Measurements from ENCODE around the gene ZNF709. TPM values are rescaled to one million over a fixed set of nuclear protein-coding genes. Genes with fewer than 3 reads are reported as not detected.
"Not testable (repeated sequence)": the region's sequence is repeated elsewhere in the genome, so short reads cannot be mapped to it uniquely, and the experiment has no call there.

The ZNF709 gene
- total and polyA plus RNA-seq, 2 experiments from 2014 or later = 2.4 to 8.2 TPM

GRCh38 chr19:12497032-12497431 lies 12.4 kb upstream of the ZNF709 start:
- H3K27me3 ChIP-seq = no peaks in the 10 kb centered on the region
- H3K4me3 ChIP-seq = no peak overlapping the region
- no peaks in the 10 kb centered on the region for H3K4me1 ChIP-seq (ENCODE audit: low read depth)
- TF ChIP-seq, protein P1, sequence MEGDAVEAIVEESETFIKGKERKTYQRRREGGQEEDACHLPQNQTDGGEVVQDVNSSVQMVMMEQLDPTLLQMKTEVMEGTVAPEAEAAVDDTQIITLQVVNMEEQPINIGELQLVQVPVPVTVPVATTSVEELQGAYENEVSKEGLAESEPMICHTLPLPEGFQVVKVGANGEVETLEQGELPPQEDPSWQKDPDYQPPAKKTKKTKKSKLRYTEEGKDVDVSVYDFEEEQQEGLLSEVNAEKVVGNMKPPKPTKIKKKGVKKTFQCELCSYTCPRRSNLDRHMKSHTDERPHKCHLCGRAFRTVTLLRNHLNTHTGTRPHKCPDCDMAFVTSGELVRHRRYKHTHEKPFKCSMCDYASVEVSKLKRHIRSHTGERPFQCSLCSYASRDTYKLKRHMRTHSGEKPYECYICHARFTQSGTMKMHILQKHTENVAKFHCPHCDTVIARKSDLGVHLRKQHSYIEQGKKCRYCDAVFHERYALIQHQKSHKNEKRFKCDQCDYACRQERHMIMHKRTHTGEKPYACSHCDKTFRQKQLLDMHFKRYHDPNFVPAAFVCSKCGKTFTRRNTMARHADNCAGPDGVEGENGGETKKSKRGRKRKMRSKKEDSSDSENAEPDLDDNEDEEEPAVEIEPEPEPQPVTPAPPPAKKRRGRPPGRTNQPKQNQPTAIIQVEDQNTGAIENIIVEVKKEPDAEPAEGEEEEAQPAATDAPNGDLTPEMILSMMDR (IDR thresholded peaks at IDR 0.05; ENCODE audit: low read depth, low read length) = no peak
- H3K36me3 ChIP-seq = no peaks in the 10 kb centered on the region
- no peak overlapping the region for H3K27ac ChIP-seq
- no peaks in the 10 kb centered on the region for H3K9me3 ChIP-seq (ENCODE audit: low read depth)
- DNase-seq (ENCODE audit: low read depth in 1 of 2, low spot score in 1 of 2) = no peak

- no peak for DNase-seq (ENCODE audit: low read depth in 1 of 2, low spot score in 1 of 2)
- Histone ChIP-seq H3K4me3 (no peak overlapping the region), H3K9me3 (ENCODE audit: low read depth) (no peaks in the 10 kb centered on the region), H3K4me1 (ENCODE audit: low read depth) (no peaks in the 10 kb centered on the region), H3K27me3 (no peaks in the 10 kb centered on the region), H3K36me3 (no peaks in the 10 kb centered on the region), H3K27ac (no peak overlapping the region)
- TF ChIP-seq, protein P1 (IDR thresholded peaks at IDR 0.05; ENCODE audit: low read depth, low read length) = no peak
Measured at GRCh38 chr19:12496480-12496879, 11.9 kb upstream of the ZNF709 start.

DNA sequence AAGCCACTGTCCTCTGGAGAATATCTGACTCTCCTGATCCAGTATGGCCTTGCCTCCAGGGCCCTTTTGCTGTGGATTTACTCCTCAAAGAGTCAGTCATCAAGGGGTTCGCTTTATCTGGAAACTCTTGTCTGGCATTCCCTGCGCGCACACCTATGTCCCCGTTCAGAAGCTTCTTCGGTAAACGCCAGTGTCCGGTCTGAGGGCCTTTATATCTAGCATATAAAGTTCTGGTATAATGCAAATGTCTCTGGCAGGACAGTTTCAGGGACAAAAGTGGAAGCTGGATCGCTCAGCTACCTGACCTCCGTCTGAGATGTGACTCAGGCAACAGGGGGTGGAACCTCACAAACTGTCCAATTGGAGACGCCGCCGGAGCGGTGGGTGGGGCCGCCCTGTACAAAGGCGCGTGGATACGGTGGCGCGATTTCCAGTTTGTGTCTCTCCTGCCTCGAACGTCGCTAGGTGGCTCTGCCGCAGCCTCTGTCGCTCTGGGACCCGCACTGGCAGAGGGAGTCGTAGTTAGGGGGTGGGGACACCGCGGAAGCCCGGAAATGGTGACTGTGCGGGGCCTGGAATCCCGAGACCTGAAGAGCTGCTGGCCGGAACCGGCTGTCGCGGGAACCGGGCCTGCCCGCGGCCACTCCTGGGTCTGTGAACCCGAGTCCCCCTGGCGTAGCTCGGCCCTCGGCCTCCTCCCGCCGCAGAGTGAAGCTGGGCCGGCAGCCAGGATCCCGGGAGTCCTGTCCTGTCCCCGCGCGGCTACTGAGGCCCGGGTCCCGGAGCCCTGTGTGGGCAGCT lies 10.6 kb upstream of the ZNF709 start:
- H3K27ac ChIP-seq = peak overlapping the region; percentile 95
- H3K9me3 ChIP-seq (ENCODE audit: low read depth) = no peaks in the 10 kb centered on the region
- peak; percentile 81 to 98 for DNase-seq (ENCODE audit: low read depth in 1 of 2, low spot score in 1 of 2)
- no peaks in the 10 kb centered on the region for H3K36me3 ChIP-seq
- TF ChIP-seq, protein P1 (IDR thresholded peaks at IDR 0.05; ENCODE audit: low read depth, low read length) = peak; percentile 37
- no peaks in the 10 kb centered on the region for H3K4me1 ChIP-seq (ENCODE audit: low read depth)
- H3K4me3 ChIP-seq = peak overlapping the region; percentile 47
- H3K27me3 ChIP-seq = no peaks in the 10 kb centered on the region

GRCh38 chr19:12494260-12494860 lies 9.7 kb upstream of the ZNF709 start:
- Histone ChIP-seq H3K9me3 (ENCODE audit: low read depth) (no peaks in the 10 kb centered on the region), H3K4me3 (peak overlapping the region; percentile 25), H3K4me1 (ENCODE audit: low read depth) (no peaks in the 10 kb centered on the region), H3K36me3 (no peaks in the 10 kb centered on the region), H3K27ac (peak overlapping the region; percentile 95), H3K27me3 (no peaks in the 10 kb centered on the region)
- TF ChIP-seq, protein P1 (IDR thresholded peaks at IDR 0.05; ENCODE audit: low read depth, low read length) = no peak
- DNase-seq (ENCODE audit: low read depth in 1 of 2, low spot score in 1 of 2) = no peak

- H3K4me3 ChIP-seq; H3K36me3 ChIP-seq; H3K9me3 ChIP-seq (ENCODE audit: low read depth); H3K27ac ChIP-seq; DNase-seq (ENCODE audit: low read depth in 1 of 2, low spot score in 1 of 2); H3K27me3 ChIP-seq: not testable (repeated sequence)
- H3K4me1 ChIP-seq (ENCODE audit: low read depth) = peaks cover 16% of the 10 kb centered on the region
Measured at GRCh38 chr19:12486265-12486783, 1.7 kb upstream of the ZNF709 start.

DNA sequence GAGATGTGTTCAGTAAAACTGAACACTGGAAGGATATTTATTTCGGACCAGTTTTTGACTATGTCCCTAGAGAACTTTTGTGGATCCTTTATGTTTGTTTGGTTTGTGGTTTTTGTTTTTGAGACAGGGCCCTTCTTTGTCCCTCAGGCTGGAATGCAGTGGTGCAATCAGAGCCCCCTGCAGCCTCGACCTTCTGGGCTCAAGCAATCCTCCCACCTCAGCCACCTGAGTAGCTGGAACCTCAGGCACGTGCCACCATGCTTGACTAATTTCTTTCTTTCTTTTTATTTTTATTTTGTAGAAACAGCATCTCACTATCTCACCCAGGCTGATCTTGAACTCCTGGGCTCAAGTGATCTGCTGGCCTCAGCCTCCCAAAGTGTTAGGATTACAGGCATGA lies 955 bp upstream of the ZNF709 start:
- DNase-seq (ENCODE audit: low read depth in 1 of 2, low spot score in 1 of 2) = no peak
- no peak overlapping the region for H3K4me3 ChIP-seq
- H3K9me3 ChIP-seq (ENCODE audit: low read depth) = no peaks in the 10 kb centered on the region
- peaks cover 16% of the 10 kb centered on the region for H3K4me1 ChIP-seq (ENCODE audit: low read depth)
- H3K27ac ChIP-seq = no peak overlapping the region
- TF ChIP-seq, protein P1 (IDR thresholded peaks at IDR 0.05; ENCODE audit: low read depth, low read length) = no peak
- no peaks in the 10 kb centered on the region for H3K27me3 ChIP-seq
- H3K36me3 ChIP-seq = no peaks in the 10 kb centered on the region

Measured in cardiac muscle cell (in vitro differentiated cells and primary cell).